Bronchial epithelial cell (primary cell): ENCODE measurements around the gene FAM118B. TPM values are rescaled to one million over a fixed set of nuclear protein-coding genes. Genes with fewer than 3 reads are reported as not detected.

ENCODE experiments used
- DNase-seq: peaks from one replicate; pipeline ENCODE4 v3.0.0-alpha.2; 2010; ENCODE audit warnings: low read depth
- FAIRE-seq: peaks from 2 replicates; lab custom pipeline; 2011; peaks lifted over from hg19 to GRCh38; lab: Jason Lieb, UNC
- H3K27me3 ChIP-seq: 2 replicates; pipeline ENCODE4 v1.5.1; 2011; ENCODE audit warnings: low read length; ENCODE audit not compliant: control insufficient read depth, insufficient read depth
- H3K36me3 ChIP-seq: 2 replicates; pipeline ENCODE4 v1.5.1; 2011; ENCODE audit warnings: low read length; ENCODE audit not compliant: control insufficient read depth, insufficient read depth
- H3K4me3 ChIP-seq: 2 replicates; pipeline ENCODE4 v1.5.1; 2011; ENCODE audit warnings: mild to moderate bottlenecking, low read depth, low read length, control low read depth
- total RNA-seq: library from RNA; depleted of rRNA; stranded (reverse); fragments of >200 nt; gene quantifications from 2 replicates; pipeline ENCODE4 v1.2.1, GENCODE V29; 2014
- TF ChIP-seq, protein P1 (sequence below): IDR thresholded peaks from 2 replicates; pipeline ENCODE4 v1.5.1; 2011; ENCODE audit warnings: mild to moderate bottlenecking, moderate library complexity, low read length, control low read depth, inconsistent platforms; ENCODE audit not compliant: insufficient read depth, severe bottlenecking

The FAM118B gene
- total RNA-seq, 1 donor from 2014 or later: 15.8 TPM

GRCh38 chr11:126189109-126189929, 22.3 kb upstream of the FAM118B start:
- H3K27me3 ChIP-seq: no peaks in the 10 kb centered on the region
- TF ChIP-seq, protein P1, sequence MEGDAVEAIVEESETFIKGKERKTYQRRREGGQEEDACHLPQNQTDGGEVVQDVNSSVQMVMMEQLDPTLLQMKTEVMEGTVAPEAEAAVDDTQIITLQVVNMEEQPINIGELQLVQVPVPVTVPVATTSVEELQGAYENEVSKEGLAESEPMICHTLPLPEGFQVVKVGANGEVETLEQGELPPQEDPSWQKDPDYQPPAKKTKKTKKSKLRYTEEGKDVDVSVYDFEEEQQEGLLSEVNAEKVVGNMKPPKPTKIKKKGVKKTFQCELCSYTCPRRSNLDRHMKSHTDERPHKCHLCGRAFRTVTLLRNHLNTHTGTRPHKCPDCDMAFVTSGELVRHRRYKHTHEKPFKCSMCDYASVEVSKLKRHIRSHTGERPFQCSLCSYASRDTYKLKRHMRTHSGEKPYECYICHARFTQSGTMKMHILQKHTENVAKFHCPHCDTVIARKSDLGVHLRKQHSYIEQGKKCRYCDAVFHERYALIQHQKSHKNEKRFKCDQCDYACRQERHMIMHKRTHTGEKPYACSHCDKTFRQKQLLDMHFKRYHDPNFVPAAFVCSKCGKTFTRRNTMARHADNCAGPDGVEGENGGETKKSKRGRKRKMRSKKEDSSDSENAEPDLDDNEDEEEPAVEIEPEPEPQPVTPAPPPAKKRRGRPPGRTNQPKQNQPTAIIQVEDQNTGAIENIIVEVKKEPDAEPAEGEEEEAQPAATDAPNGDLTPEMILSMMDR: no peak
- H3K4me3 ChIP-seq: no peak overlapping the region
- FAIRE-seq: peak; percentile 7
- no peak for DNase-seq
- peaks cover 4% of the 10 kb centered on the region for H3K36me3 ChIP-seq

DNA sequence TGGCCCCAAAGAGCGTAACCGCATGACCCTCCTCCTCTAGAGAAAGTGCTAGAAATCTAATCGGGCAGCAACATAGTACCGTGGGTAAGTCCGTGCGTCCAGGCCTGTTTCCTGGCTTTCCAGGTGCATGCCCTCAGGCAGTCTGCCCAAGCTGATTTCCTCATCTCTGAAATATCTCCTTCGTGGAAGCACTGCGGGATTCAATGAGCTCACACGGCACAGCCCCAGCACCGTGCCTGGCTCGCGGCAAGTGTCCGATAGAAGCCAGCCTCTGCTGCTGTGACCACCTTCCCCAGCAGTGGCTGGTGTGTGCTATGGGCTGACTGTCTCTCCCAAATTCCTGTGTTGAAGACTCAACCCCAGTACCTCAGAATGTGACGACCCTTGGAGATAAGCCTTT, 20.8 kb upstream of the FAM118B start:
- FAIRE-seq (no peak), DNase-seq (peak; percentile 62)
- TF ChIP-seq, protein P1: no peak
- Histone ChIP-seq H3K36me3 (peaks cover 4% of the 10 kb centered on the region), H3K4me3 (no peak overlapping the region), H3K27me3 (no peaks in the 10 kb centered on the region)

DNA sequence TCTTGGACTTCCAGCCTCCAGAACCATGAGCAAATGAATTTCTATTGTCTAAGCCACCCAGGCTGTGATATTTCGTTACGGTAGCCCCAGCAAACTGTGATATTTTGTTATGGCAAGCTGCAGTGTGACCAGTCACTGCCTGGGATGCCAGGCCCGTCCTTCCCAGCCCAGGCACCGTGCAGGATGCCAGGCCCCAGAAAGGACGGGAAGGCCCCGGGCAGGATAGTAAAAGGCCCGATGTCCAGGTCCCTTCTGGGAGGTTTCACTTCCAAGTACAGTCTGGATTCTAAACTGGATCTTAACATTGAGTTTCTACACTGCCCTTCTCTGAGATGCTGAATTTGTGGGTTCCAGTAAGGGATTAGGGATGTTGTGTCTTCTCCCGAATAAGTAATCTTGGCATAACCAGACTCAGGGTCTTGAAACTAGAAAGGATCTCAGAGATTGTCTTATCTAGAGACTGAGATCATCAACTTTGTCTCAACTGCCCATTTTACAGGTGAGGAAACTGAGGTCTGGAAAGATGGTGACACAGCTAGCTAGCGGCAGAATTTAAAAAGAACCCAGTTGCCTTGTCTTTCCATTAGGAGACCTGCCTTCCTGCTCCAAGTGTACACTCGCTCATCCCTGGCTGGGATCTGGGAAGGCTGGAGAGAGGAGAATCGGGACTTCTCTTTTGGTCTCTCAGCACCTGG, 20.1 kb upstream of the FAM118B start:
- no peaks in the 10 kb centered on the region for H3K27me3 ChIP-seq
- TF ChIP-seq, protein P1: no peak
- peaks cover 5% of the 10 kb centered on the region for H3K36me3 ChIP-seq
- DNase-seq (no peak), FAIRE-seq (peak; percentile 79)
- H3K4me3 ChIP-seq: no peak overlapping the region

- TF ChIP-seq, protein P1: no peak
- FAIRE-seq (no peak), DNase-seq (no peak)
- Histone ChIP-seq H3K36me3 (peaks cover 5% of the 10 kb centered on the region), H3K27me3 (no peaks in the 10 kb centered on the region), H3K4me3 (no peak overlapping the region)
These were observed 19.2 kb upstream of the FAM118B start for GRCh38 chr11:126192361-126192760.

DNA sequence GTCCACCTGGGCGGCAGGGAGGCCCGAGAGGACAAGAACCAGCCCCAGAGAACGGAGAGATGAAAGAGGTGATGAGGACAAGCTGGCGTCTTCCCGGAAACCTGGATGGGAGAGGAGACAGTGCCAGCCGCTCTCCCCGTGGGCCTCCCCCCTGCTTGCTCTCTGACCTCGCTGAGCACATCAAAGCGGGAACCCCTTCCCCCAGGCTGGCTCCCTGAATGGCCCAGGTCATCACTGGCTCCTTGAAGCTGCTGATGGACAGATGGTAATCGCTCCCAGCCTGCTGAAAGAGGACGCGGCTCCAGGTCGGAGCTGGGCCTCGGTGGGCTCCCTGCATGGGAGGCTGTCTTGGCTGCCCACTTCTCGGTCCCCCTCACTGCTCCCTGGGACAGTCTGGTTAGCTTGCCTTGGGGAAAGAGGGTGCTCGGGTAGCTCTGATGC, 18.5 kb upstream of the FAM118B start:
- FAIRE-seq: no peak
- H3K36me3 ChIP-seq: peaks cover 5% of the 10 kb centered on the region
- TF ChIP-seq, protein P1: no peak

More for the DNA sequence above, 18.5 kb upstream of the FAM118B start:
- Histone ChIP-seq H3K27me3 (no peaks in the 10 kb centered on the region), H3K4me3 (no peak overlapping the region)
- DNase-seq: no peak
